Esophagus muscularis mucosa (tissue), 4 donors: Measurements from ENCODE around the gene CD47.

ENCODE experiments used
- EP300 ChIP-seq: sonication (generic); formaldehyde crosslinking; IDR thresholded peaks from one replicate; pipeline ENCODE4 v1.6.1; 2017; ENCODE audit warnings: antibody characterized with exemption
- POLR2A ChIP-seq: fragments of 450-650 bp; IDR thresholded peaks from one replicate; pipeline ENCODE4 v1.6.1; 2017; ENCODE audit warnings: antibody characterized with exemption, moderate library complexity, mild to moderate bottlenecking, low read depth
- POLR2AphosphoS5 ChIP-seq, 2 donors: sonication (generic); formaldehyde crosslinking; IDR thresholded peaks; one replicate each; pipeline ENCODE4 v1.6.1; 2017; ENCODE audit warnings: antibody characterized with exemption in 2 of 2
- TF ChIP-seq, protein P1 (sequence below), 3 experiments: fragments of 200-600 bp in 2 of 3; fragments of 450-650 bp in 1 of 3; sonication (generic) in 2 of 3; IDR thresholded peaks; one replicate each; pipeline ENCODE4 v1.5.1; 2017 to 2019; ENCODE audit warnings: antibody characterized with exemption in 3 of 3, mild to moderate bottlenecking in 2 of 3, moderate library complexity in 1 of 3

DNA sequence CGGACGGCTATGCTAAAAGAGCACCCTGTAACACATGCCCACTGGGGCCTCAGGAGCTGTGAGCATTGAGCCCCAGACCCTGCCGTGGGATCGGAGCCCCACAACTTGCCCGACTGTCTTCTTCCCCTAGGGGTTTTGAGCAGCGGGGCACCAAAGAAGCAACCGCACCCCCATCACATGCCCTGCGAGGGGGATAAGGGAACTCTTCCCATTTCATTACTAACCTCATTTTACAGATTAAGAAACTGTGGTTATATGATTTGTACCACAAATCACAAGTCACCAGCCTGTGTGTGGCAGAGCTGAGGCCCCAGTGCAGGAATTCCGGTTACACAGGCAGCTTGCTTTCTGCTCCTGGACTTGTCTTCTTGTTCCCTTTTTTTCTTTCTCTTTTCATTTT is 86.2 kb downstream of the CD47 start:
- TF ChIP-seq, protein P1, sequence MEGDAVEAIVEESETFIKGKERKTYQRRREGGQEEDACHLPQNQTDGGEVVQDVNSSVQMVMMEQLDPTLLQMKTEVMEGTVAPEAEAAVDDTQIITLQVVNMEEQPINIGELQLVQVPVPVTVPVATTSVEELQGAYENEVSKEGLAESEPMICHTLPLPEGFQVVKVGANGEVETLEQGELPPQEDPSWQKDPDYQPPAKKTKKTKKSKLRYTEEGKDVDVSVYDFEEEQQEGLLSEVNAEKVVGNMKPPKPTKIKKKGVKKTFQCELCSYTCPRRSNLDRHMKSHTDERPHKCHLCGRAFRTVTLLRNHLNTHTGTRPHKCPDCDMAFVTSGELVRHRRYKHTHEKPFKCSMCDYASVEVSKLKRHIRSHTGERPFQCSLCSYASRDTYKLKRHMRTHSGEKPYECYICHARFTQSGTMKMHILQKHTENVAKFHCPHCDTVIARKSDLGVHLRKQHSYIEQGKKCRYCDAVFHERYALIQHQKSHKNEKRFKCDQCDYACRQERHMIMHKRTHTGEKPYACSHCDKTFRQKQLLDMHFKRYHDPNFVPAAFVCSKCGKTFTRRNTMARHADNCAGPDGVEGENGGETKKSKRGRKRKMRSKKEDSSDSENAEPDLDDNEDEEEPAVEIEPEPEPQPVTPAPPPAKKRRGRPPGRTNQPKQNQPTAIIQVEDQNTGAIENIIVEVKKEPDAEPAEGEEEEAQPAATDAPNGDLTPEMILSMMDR (IDR thresholded peaks at IDR 0.05): no peak
- TF ChIP-seq POLR2AphosphoS5 (IDR thresholded peaks at IDR 0.05): no peak
- TF ChIP-seq EP300: no peak
- no peak for TF ChIP-seq POLR2A
